Left hindlimb (tissue), 1 donor: Measurements from ENCODE around the gene DCTN2.
"Not testable (repeated sequence)": the region's sequence is repeated elsewhere in the genome, so short reads cannot be mapped to it uniquely, and the experiment has no call there.

Experiments
- DNase-seq: peaks from one replicate; pipeline ENCODE4 v3.0.0-alpha.2; 2018

Gene DCTN2

GRCh38 chr12:57525615-57526383 is 21.2 kb downstream of the DCTN2 start:
- DNase-seq: no peak

GRCh38 chr12:57524814-57525614 is 22.0 kb downstream of the DCTN2 start:
- DNase-seq: no peak

GRCh38 chr12:57523706-57524614 is 23.0 kb downstream of the DCTN2 start:
- no peak for DNase-seq

GRCh38 chr12:57522887-57523705 is 23.9 kb downstream of the DCTN2 start:
- DNase-seq: peak; percentile 86

- peak; percentile 92 for DNase-seq
Measured at GRCh38 chr12:57522011-57522886, 24.7 kb downstream of the DCTN2 start, which contains the start of gene MBD6. Gene MBD6 (plus strand): TSS chr12:57522824. CDS start chr12:57524304, 1,480 bp downstream.

- peak; percentile 55 for DNase-seq
Measured at GRCh38 chr12:57521525-57522010, 25.4 kb downstream of the DCTN2 start.

- peak; percentile 100 for DNase-seq
Measured at GRCh38 chr12:57520053-57520818, 26.8 kb downstream of the DCTN2 start, which contains the start of gene DDIT3. Gene DDIT3 (minus strand): TSS chr12:57520514. CDS start chr12:57517406, 3,108 bp downstream.

- peak; percentile 62 for DNase-seq
Measured at GRCh38 chr12:57519796-57520052, 27.3 kb downstream of the DCTN2 start.

GRCh38 chr12:57518920-57519795 is 27.8 kb downstream of the DCTN2 start:
- DNase-seq: peak; percentile 58

- no peak for DNase-seq
Measured at GRCh38 chr12:57518176-57518919, 28.6 kb downstream of the DCTN2 start.

GRCh38 chr12:57517718-57518117 is 29.3 kb downstream of the DCTN2 start:
- DNase-seq: not testable (repeated sequence)

GRCh38 chr12:57517187-57517586 is 29.8 kb downstream of the DCTN2 start:
- DNase-seq: no peak

GRCh38 chr12:57516617-57517153 is 30.3 kb downstream of the DCTN2 start:
- DNase-seq: no peak

GRCh38 chr12:57515934-57516541 is 31.0 kb downstream of the DCTN2 start:
- no peak for DNase-seq

- DNase-seq: no peak
Measured at GRCh38 chr12:57515408-57515933, 31.5 kb downstream of the DCTN2 start.

GRCh38 chr12:57514720-57515407 is 32.1 kb downstream of the DCTN2 start:
- no peak for DNase-seq

- not testable (repeated sequence) for DNase-seq
Measured at GRCh38 chr12:57514246-57514645, 32.7 kb downstream of the DCTN2 start.
